ENCODE data around the gene ZNF714. TPM values are rescaled to one million over a fixed set of nuclear protein-coding genes. Genes with fewer than 3 reads are reported as not detected.

The ZNF714 gene
- total and polyA plus RNA-seq, 9 of the 15 experiments (the other 6 are each of a cell fraction or from before 2014, with no cell fraction given): 16.2 to 40.8 (median 28.9) TPM

DNA sequence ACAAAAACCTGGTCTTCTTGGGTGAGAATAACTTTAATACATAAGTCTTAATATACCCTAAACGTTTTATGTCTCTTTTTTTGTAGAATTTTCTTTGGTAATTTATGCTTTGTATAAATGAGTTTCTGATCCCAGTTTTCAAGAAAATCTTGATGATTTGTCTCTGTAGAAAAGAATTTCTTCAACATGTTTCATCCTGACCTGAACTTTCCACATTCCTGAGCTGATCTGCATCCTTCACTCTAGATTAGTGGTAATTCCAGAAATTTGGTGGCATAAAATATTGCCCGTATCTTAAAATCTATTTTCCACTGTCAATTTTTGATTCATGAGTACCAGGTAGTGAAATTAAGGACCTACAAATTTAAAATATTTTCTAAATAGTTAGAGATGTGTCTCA is 16.3 kb downstream of the ZNF714 start:
- H3K79me2 ChIP-seq (ENCODE audit: control insufficient read depth, insufficient read depth, low read length): no peaks in the 10 kb centered on the region
- no peak overlapping the region for H2AFZ ChIP-seq (ENCODE audit: low read depth, low read length)
- 48% methylated on average over 2 of the region's 2 CpGs for WGBS (ENCODE audit: insufficient coverage, low coverage, missing lambda C conversion rate)
- ATAC-seq: no peak
- intact Hi-C loops (cut with micrococcal nuclease): no loop called here
- BruUV-seq (replicated peaks): no TSS peak
- no peaks in the 10 kb centered on the region for H3K27me3 ChIP-seq (ENCODE audit: control insufficient read depth in 2 of 2, insufficient read depth in 2 of 2, low read length in 2 of 2)
- peaks cover 30% of the 10 kb centered on the region; the same call in 2 of the 3 replicates for H3K36me3 ChIP-seq (ENCODE audit: control insufficient read depth, insufficient read depth, low read length)
- H3K4me2 ChIP-seq (ENCODE audit: insufficient read depth, low read length): no peak overlapping the region
- no peaks in the 10 kb centered on the region for H3K9me1 ChIP-seq (ENCODE audit: control insufficient read depth, insufficient read depth, low read length)
- H4K20me1 ChIP-seq (replicated peaks; ENCODE audit: control insufficient read depth, insufficient read depth, low read length): no peaks in the 10 kb centered on the region
- no peak overlapping the region for H3K9ac ChIP-seq (ENCODE audit: insufficient read depth in 1 of 2, low read depth in 2 of 2, low read length in 2 of 2)
- H3K4me3 ChIP-seq: no peak overlapping the region
- CTCF ChIA-PET (ENCODE audit: low intra/inter-chr PET ratio): no interaction called here
- no peak overlapping the region for H3K27ac ChIP-seq (ENCODE audit: extremely low read depth, low read depth, low read length)
- in situ Hi-C loops (cut with MboI): no loop called here
- DNase-seq (ENCODE audit: extremely low read depth in 1 of 4, low spot score in 3 of 4): no peak
- FAIRE-seq: no peak
- H3K4me1 ChIP-seq (replicated peaks in 1 of 2; ENCODE audit: control insufficient read depth in 2 of 2, insufficient read depth in 2 of 2, low read length in 2 of 2): peaks cover 0 to 2% of the 10 kb centered on the region in 2 experiments; a peak in 3 of 5 replicates
- POLR2A ChIA-PET: no interaction called here
- H3K9me3 ChIP-seq (replicated peaks; ENCODE audit: control insufficient read depth, insufficient read depth, low read depth, low read length): no peaks in the 10 kb centered on the region
- TF ChIP-seq MYC (IDR thresholded peaks at IDR 0.05; ENCODE audit: low read depth, low read length): no peak
- no peak for TF ChIP-seq MYC (CRISPR knock-in tag; IDR thresholded peaks at IDR 0.05; ENCODE audit: borderline replicate concordance, low read depth)
- no peak for TF ChIP-seq U2AF1 (optimal IDR thresholded peaks at IDR 0.05; ENCODE audit: low read depth, low read length)
- TF ChIP-seq NUFIP1 (IDR thresholded peaks at IDR 0.05; ENCODE audit: partially characterized antibody): no peak
- TF ChIP-seq, protein P1, sequence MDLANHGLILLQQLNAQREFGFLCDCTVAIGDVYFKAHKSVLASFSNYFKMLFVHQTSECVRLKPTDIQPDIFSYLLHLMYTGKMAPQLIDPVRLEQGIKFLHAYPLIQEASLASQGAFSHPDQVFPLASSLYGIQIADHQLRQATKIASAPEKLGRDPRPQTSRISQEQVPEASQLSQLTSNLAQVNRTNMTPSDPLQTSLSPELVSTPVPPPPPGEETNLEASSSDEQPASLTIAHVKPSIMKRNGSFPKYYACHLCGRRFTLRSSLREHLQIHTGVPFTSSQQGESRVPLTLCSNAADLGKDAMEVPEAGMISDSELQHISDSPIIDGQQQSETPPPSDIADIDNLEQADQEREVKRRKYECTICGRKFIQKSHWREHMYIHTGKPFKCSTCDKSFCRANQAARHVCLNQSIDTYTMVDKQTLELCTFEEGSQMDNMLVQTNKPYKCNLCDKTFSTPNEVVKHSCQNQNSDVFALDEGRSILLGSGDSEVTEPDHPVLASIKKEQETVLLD (IDR thresholded peaks at IDR 0.05): no peak
- TF ChIP-seq, protein P2, sequence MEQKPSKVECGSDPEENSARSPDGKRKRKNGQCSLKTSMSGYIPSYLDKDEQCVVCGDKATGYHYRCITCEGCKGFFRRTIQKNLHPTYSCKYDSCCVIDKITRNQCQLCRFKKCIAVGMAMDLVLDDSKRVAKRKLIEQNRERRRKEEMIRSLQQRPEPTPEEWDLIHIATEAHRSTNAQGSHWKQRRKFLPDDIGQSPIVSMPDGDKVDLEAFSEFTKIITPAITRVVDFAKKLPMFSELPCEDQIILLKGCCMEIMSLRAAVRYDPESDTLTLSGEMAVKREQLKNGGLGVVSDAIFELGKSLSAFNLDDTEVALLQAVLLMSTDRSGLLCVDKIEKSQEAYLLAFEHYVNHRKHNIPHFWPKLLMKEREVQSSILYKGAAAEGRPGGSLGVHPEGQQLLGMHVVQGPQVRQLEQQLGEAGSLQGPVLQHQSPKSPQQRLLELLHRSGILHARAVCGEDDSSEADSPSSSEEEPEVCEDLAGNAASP (IDR thresholded peaks at IDR 0.05): no peak
- no peak for TF ChIP-seq CBX3 (IDR thresholded peaks at IDR 0.05; ENCODE audit: borderline replicate concordance in 1 of 2, low read length in 2 of 2)
- TF ChIP-seq CUX1 (CRISPR knock-in tag; IDR thresholded peaks at IDR 0.05): no peak
- TF ChIP-seq KLF13 (tag; IDR thresholded peaks at IDR 0.05; ENCODE audit: borderline replicate concordance, low read depth): no peak
- TF ChIP-seq ZNF277 (CRISPR knock-in tag; IDR thresholded peaks at IDR 0.05; ENCODE audit: borderline replicate concordance): no peak
- no peak for TF ChIP-seq MTA3 (IDR thresholded peaks at IDR 0.05; ENCODE audit: borderline replicate concordance)
- no peak for TF ChIP-seq RCOR1 (IDR thresholded peaks at IDR 0.05; ENCODE audit: borderline replicate concordance in 1 of 2, low read depth in 2 of 2, low read length in 2 of 2)
- TF ChIP-seq BRD9 (IDR thresholded peaks at IDR 0.05; ENCODE audit: low read depth, partially characterized antibody): no peak

Data from K562 (cell line).